Neural cell (in vitro differentiated cells): ENCODE data around the gene CABP7.

Experiments
- EP300 ChIP-seq: fragments of 450-650 bp; conservative IDR thresholded peaks from 2 replicates; pipeline ENCODE4 v1.6.1; 2014; ENCODE audit warnings: antibody characterized with exemption, mild to moderate bottlenecking, moderate library complexity; ENCODE audit not compliant: poor library complexity, severe bottlenecking
- EZH2 ChIP-seq: fragments of 200-600, 300-800 bp; shearing (Covaris generic), sonication (generic); IDR thresholded peaks from 2 replicates; pipeline ENCODE4 v1.6.1; 2014; ENCODE audit warnings: antibody characterized with exemption, low read length, borderline replicate concordance, mild to moderate bottlenecking; ENCODE audit not compliant: insufficient read depth, poor library complexity, severe bottlenecking
- MXI1 ChIP-seq: fragments of 450-650 bp; conservative IDR thresholded peaks from 2 replicates; pipeline ENCODE4 v1.6.1; 2014; ENCODE audit warnings: antibody characterized with exemption, mild to moderate bottlenecking; ENCODE audit not compliant: poor library complexity, severe bottlenecking
- POLR2AphosphoS5 ChIP-seq: IDR thresholded peaks from 2 replicates; pipeline ENCODE4 v1.6.1; 2012
- RAD21 ChIP-seq: fragments of 450-650 bp; conservative IDR thresholded peaks from 2 replicates; pipeline ENCODE4 v1.6.1; 2014; ENCODE audit warnings: antibody characterized with exemption, mild to moderate bottlenecking, moderate library complexity
- SMC3 ChIP-seq: fragments of 450-650 bp; conservative IDR thresholded peaks from 2 replicates; pipeline ENCODE4 v1.6.1; 2014; ENCODE audit warnings: antibody characterized with exemption, mild to moderate bottlenecking, moderate library complexity; ENCODE audit not compliant: poor library complexity
- TAF1 ChIP-seq: IDR thresholded peaks from 2 replicates; pipeline ENCODE4 v1.6.1; 2012; ENCODE audit warnings: low read depth
- TF ChIP-seq, protein P1 (sequence below): fragments of 450-650 bp; IDR thresholded peaks from 2 replicates; pipeline ENCODE4 v1.5.1; 2014; ENCODE audit warnings: antibody characterized with exemption, mild to moderate bottlenecking, moderate library complexity; ENCODE audit not compliant: poor library complexity, severe bottlenecking
- TF ChIP-seq, protein P2 (sequence below): IDR thresholded peaks from 2 replicates; pipeline ENCODE4 v1.6.1; 2012; ENCODE audit warnings: borderline replicate concordance

DNA sequence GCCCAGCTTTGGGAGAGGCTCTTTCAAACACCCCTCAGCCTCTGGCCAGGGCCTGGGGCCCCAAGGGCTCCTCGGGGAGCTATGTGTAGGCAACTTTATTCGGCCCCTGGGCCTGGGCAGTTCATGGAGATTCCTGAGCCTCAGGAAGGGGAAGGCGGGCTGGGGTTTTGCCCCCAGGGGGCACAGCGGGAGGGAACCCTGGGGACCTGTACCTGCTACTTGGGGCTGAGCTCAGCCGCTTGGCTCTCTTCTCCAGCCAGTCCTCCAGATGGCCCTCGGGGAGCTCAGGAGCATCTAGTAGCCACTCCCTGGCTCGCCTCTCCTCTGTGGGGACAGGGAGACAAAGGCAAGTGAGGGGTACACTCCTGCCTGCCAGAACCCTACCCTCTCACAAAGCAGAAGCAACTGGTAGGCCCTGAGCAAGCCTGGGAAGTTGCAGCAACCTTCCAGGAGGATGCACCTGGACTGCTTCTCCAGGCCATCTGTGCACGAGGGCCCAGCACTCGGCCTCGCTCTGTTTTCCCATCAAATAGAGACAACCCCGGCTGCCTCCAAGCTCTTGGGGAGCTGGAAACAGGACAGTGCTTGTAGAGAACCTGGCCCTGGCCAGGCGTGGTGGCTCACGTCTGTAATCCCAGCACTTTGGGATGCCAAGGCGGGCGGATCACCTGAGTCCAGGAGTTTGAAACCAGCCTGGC, 18.5 kb downstream of the CABP7 start:
- TF ChIP-seq, protein P1, sequence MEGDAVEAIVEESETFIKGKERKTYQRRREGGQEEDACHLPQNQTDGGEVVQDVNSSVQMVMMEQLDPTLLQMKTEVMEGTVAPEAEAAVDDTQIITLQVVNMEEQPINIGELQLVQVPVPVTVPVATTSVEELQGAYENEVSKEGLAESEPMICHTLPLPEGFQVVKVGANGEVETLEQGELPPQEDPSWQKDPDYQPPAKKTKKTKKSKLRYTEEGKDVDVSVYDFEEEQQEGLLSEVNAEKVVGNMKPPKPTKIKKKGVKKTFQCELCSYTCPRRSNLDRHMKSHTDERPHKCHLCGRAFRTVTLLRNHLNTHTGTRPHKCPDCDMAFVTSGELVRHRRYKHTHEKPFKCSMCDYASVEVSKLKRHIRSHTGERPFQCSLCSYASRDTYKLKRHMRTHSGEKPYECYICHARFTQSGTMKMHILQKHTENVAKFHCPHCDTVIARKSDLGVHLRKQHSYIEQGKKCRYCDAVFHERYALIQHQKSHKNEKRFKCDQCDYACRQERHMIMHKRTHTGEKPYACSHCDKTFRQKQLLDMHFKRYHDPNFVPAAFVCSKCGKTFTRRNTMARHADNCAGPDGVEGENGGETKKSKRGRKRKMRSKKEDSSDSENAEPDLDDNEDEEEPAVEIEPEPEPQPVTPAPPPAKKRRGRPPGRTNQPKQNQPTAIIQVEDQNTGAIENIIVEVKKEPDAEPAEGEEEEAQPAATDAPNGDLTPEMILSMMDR, result no peak
- no peak for TF ChIP-seq EP300
- no peak for TF ChIP-seq TAF1
- TF ChIP-seq MXI1, result no peak
- TF ChIP-seq, protein P2, sequence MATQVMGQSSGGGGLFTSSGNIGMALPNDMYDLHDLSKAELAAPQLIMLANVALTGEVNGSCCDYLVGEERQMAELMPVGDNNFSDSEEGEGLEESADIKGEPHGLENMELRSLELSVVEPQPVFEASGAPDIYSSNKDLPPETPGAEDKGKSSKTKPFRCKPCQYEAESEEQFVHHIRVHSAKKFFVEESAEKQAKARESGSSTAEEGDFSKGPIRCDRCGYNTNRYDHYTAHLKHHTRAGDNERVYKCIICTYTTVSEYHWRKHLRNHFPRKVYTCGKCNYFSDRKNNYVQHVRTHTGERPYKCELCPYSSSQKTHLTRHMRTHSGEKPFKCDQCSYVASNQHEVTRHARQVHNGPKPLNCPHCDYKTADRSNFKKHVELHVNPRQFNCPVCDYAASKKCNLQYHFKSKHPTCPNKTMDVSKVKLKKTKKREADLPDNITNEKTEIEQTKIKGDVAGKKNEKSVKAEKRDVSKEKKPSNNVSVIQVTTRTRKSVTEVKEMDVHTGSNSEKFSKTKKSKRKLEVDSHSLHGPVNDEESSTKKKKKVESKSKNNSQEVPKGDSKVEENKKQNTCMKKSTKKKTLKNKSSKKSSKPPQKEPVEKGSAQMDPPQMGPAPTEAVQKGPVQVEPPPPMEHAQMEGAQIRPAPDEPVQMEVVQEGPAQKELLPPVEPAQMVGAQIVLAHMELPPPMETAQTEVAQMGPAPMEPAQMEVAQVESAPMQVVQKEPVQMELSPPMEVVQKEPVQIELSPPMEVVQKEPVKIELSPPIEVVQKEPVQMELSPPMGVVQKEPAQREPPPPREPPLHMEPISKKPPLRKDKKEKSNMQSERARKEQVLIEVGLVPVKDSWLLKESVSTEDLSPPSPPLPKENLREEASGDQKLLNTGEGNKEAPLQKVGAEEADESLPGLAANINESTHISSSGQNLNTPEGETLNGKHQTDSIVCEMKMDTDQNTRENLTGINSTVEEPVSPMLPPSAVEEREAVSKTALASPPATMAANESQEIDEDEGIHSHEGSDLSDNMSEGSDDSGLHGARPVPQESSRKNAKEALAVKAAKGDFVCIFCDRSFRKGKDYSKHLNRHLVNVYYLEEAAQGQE, result no peak
- no peak for TF ChIP-seq EZH2
- TF ChIP-seq RAD21, result no peak
- TF ChIP-seq POLR2AphosphoS5, result no peak
- no peak for TF ChIP-seq SMC3
